ENCODE measurements around the gene MAFG.

MAFG gene

GRCh38 chr17:81909966-81910839 lies 17.3 kb downstream of the MAFG start:
- no peak for DNase-seq (ENCODE audit: low spot score)

GRCh38 chr17:81909231-81909630 lies 18.3 kb downstream of the MAFG start:
- DNase-seq (ENCODE audit: low spot score), result no peak

DNA sequence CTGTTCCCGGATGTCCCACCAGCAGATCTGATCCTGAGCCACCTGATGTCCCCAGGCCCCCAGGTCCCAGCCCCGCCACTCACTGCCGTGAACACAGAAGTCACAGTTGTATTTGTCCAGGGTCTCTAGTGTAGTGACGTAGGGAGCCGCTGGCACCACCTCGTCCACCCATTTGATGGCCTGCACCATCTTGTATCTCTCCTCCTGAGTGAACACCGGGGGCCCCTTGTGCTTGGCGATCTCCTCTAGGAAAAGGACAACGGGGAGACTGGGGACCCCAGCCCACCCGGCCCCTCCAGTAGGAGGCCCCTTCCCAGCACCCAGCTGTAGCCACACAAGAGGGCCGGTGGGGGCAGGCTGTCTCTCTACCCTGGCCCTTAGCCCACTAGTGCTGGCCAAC lies 18.7 kb downstream of the MAFG start:
- DNase-seq (ENCODE audit: low spot score), result no peak

DNA sequence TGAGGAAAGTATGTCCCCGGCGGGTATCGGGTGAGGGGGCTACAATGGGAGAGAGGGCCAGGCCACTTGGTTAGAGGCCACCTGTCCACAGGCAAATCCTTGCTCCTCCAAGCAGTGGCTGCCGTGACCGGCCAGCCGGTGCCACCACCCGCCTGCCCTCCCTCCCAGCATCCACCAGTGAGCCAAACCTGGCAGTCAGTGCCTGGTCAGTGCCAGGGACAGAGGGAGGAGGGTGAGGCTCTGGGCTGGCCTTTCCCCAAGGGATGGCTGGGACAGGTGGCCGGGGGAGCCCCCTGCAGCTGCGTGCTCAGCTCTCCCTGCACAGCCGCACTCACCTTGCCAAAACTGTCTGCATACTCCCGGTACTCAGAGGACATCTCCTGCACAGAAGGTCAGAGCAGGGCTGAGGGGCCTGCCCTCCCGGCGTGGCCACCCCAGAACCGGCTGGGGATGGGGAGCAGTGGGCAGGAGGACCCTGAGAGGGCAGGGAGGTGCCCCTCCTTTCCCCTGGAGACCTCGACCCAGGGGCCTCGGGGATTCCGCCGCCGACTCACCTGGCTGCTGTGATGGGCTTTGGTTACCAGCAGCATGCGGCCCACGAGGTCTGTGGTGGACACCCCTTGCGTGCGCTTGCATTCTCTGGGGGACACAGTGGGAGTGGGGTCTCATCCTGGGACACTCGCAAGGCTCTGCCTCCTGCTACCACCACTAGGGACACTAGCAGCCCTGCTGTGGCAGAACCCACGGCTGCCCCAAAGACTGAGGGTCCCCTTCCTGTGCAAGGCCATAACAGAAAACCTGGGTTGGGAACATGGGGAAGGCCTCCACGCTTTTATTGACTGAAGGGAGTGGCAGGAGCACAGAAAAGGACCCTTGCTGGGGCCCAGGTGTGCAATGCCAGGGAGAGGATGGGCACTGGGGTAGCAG lies 20.1 kb downstream of the MAFG start:
- DNase-seq (ENCODE audit: low spot score), result no peak

DNA sequence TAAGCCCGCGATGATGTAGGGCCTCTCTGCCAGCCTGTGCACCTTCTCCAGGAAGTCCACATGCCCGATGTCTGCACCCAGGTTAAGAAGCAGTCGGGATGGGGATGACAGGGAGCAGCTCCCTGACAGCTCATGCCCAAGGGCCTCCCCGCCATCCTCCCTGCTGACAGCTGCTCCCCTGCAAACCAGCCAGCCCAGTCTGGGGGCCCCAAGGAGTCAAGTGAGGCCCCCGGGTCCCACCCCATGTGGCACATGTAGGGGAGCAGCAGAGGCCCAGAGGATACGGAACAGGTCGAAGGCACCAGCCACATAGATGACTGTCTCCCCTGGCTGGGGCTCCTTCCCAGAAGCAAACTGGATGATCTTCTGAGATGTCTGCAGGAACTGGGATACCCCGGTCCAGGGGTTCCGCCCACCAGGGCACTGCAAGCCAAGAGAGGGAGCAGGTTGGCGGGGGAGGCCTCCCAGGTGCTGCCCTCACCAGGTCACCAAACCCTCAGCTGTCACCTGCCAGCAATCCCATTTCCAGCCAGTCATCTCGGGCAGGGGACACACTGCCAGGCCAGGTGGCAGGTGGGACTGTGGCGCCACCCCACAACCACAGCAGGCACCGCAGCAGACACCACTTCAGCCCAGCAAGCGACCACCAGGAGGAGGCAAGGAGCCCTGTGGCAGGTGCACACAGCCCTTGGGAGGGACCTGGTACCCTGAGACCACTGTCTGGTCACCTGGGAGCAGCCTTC lies 20.9 kb downstream of the MAFG start:
- DNase-seq (ENCODE audit: low spot score), result no peak

DNA sequence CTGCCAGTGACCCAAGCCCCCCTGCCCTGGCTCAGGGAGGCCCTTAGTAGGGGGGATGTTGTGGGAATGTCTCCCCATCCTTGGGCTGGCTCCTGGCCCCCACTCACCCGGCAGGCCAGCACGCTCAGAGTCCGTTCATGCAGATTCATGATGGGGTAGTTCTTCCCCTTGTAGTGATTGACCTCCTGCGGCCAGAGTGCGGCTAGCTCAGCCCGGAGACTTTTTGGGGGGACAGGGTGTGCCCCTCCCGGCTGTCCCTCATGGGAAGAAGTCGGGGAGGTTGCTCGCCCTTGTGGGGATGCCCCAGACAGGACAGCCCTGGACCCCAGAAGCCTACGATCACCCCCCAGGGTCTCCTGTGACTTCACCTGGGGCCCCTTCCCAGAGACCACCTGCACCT lies 21.5 kb downstream of the MAFG start:
- DNase-seq (ENCODE audit: low spot score), result no peak

DNA sequence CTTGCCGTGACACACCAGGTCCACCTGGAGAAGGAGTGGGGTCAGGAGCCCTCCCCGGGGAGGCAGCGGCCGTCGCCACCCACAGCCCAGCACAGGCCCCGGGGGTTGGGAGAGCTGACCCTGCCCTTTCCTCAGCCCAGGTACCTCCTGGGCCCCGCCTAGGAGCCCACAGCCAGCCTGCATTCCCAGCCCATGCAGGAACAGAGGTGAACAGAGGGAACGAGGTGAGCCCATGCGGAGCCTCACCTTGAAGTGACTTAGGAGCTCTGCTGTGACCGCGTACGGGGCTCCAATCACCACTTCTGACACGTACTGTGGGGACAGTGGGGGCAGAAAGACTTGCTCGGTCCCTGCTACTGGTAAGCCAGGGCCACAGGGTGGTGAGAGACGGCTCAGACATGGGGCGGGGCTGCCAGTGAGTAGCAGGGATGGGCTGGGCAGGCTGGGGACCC lies 22.1 kb downstream of the MAFG start:
- DNase-seq (ENCODE audit: low spot score), result no peak

GRCh38 chr17:81904600-81905423 lies 22.7 kb downstream of the MAFG start:
- no peak for DNase-seq (ENCODE audit: low spot score)

- no peak for DNase-seq (ENCODE audit: low spot score)
These were observed 23.5 kb downstream of the MAFG start for GRCh38 chr17:81903896-81904599.

- no peak for DNase-seq (ENCODE audit: low spot score)
These were observed 24.1 kb downstream of the MAFG start for GRCh38 chr17:81903415-81903831.

DNA sequence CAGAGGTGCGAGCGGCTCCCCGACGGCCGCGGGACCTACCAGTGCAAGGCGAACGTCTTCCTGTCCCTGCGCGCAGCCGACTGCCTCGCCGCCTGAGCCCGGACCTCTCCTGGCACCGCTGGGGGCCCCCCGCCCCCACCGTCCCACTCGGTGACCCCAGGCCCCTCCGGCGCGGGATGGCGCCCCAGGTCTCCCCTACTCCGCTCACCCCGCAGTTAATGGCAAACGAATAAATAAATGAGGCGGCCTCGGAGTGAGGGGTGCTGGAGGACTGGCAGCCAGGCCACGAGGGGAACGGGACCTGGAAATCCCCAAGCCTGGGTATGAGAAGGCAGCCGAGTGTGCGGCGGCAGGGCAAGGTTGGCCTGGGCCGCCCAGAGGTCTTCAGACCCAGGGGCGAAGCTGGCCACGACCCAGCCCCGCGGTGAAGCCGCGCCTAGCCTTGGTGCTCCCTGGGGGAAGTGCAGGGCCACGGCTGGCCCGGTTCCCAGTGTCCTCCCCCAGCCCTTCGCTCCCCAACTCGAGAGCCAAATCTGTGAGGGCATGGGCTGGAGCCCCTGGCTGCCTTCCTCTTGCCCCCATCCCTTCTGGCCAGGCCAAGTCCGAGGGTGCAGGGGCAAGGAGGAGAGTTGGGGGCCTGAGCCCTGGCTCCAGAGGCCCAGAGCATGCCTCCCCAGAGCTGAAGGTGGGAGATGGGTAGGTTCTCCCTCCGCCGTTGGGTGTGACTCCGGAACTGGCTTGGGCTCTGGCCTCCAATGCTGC lies 24.7 kb downstream of the MAFG start:
- DNase-seq (ENCODE audit: low spot score), result no peak

DNA sequence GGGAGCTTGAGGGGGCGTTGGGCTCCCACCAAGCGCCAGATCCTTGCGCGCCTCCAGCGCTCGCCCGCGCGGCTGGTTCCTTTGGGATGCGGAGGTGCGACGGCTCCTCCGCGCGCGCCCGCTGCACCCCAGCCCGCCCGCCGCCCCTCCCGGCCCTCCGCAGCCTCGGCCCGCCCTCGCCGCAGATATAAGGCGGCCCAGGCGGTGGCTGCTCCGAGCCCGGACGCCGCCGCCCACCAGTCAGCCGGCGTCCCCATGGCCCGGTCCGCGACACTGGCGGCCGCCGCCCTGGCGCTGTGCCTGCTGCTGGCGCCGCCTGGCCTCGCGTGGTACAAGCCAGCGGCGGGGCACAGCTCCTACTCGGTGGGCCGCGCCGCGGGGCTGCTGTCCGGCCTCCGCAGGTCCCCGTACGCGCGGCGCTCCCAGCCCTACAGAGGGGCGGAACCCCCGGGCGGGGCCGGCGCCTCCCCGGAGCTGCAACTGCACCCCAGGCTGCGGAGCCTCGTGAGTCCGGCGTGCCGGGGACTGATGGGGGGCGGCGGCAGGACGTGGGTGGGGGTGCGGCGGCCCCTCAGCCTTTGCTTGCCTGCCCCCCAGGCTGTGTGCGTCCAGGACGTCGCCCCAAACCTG lies 25.4 kb downstream of the MAFG start, which contains the start of gene NPB:
NPB (plus strand) TSS at position 216 of the 630 bp plus-strand sequence; CDS start at position 256, 40 bp downstream.
- no peak for DNase-seq (ENCODE audit: low spot score)

DNA sequence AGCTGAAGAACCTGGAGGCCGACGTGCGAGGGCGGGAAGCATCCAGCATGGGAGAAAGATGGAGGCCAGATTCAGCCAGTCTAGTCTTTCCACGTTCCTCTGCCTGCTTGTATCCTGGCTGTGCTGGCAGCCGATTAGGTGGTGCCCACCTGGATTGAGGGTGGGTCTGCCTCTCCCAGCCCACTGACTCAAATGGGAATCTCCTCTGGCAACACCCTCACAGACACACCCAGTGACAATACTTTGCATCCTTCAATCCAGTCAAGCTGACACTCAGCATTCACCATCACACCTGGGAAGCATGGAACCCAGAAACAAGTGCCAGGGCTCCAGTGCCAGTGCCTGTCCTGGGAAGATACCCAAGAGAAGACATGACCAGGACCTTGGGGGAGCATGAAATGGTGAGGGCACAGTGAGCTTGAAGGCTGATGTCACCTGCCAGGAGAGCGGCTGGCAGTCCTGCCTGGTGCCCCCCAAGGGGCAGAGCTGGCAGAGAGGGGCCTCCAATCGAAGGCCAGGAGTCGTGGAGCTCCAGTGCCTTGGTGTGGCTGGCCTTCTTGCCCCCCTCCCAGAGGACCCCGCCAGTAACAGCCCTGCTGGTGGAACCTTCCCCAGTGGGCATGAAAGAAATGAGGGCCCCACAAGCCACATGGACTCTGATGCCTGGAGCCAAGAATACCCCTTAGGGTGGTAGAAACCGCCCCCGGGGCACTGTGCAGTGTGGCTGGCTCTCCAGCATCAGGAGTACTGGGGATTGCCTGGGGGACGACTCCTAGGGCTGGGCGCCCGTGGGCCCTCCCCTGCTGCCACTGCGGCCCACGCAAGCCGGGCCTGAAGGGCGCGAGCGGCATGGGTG lies 26.1 kb downstream of the MAFG start:
- no peak for DNase-seq (ENCODE audit: low spot score)

- no peak for DNase-seq (ENCODE audit: low spot score)
These were observed 27.2 kb downstream of the MAFG start for GRCh38 chr17:81900181-81900820.

DNA sequence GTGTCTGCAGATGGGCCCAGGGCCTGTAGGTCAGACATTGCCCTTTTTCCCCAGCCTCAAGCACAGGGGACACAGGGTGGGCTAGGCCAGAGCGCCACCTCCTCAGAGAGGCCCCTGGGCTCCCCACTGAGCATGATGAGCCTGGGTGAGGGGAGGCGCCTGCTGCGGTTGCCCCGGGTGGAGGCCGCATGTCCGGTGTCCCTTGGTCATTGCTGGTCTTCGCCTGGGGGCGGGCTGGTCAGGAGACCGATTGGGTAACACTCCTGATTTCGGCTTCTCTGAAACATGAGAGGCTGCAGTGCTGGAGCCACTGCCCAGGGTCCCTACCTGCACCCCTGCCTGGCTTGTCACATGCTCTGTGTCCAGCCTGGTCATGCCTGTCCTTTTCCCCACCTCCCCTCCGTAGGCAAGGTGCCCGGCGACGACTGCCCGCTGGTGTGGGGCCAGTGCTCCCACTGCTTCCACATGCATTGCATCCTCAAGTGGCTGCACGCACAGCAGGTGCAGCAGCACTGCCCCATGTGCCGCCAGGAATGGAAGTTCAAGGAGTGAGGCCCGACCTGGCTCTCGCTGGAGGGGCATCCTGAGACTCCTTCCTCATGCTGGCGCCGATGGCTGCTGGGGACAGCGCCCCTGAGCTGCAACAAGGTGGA lies 27.9 kb downstream of the MAFG start:
- no peak for DNase-seq (ENCODE audit: low spot score)

GRCh38 chr17:81898885-81899284 lies 28.6 kb downstream of the MAFG start:
- no peak for DNase-seq (ENCODE audit: low spot score)

All from CD4-positive, alpha-beta T cell treated with Interleukin-15 for 4 hours (primary cell).